Breast epithelium (tissue), 3 donors: ENCODE data around the gene LARP6.

Experiments
- POLR2A ChIP-seq: fragments of 450-650 bp; IDR thresholded peaks from one replicate; pipeline ENCODE4 v1.6.1; 2016; ENCODE audit warnings: antibody characterized with exemption, mild to moderate bottlenecking, moderate library complexity
- POLR2AphosphoS5 ChIP-seq, 3 donors: sonication (generic); formaldehyde crosslinking; IDR thresholded peaks; one replicate each; pipeline ENCODE4 v1.6.1; 2017; ENCODE audit warnings: antibody characterized with exemption in 3 of 3
- TF ChIP-seq, protein P1 (sequence below), 3 donors: fragments of 450-650 bp; IDR thresholded peaks; one replicate each; pipeline ENCODE4 v1.5.1; 2016 to 2017; ENCODE audit warnings: antibody characterized with exemption in 3 of 3, mild to moderate bottlenecking in 3 of 3, moderate library complexity in 3 of 3

GRCh38 chr15:70837476-70837875 lies 16.5 kb downstream of the LARP6 start:
- TF ChIP-seq, protein P1, sequence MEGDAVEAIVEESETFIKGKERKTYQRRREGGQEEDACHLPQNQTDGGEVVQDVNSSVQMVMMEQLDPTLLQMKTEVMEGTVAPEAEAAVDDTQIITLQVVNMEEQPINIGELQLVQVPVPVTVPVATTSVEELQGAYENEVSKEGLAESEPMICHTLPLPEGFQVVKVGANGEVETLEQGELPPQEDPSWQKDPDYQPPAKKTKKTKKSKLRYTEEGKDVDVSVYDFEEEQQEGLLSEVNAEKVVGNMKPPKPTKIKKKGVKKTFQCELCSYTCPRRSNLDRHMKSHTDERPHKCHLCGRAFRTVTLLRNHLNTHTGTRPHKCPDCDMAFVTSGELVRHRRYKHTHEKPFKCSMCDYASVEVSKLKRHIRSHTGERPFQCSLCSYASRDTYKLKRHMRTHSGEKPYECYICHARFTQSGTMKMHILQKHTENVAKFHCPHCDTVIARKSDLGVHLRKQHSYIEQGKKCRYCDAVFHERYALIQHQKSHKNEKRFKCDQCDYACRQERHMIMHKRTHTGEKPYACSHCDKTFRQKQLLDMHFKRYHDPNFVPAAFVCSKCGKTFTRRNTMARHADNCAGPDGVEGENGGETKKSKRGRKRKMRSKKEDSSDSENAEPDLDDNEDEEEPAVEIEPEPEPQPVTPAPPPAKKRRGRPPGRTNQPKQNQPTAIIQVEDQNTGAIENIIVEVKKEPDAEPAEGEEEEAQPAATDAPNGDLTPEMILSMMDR (IDR thresholded peaks at IDR 0.05) = no peak
- TF ChIP-seq POLR2A = no peak
- no peak for TF ChIP-seq POLR2AphosphoS5 (IDR thresholded peaks at IDR 0.05)
